HuH-7.5 (cell line): ENCODE data around the gene LYPLA2.
A peak's percentile ranks its signal among the peaks of the same experiment; 100 is the strongest.

ENCODE experiments used
- DNase-seq: peaks from one replicate; pipeline ENCODE4 v3.0.0; 2011; ENCODE audit warnings: low spot score

LYPLA2 gene

GRCh38 chr1:23790696-23791515 lies at the start of gene LYPLA2:
LYPLA2 (plus strand) TSS chr1:23791145; CDS start chr1:23792683, 1,538 bp downstream.
- peak; percentile 92 for DNase-seq

- no peak for DNase-seq
Observed at GRCh38 chr1:23741609-23742008, 49.3 kb upstream of the LYPLA2 start.

- peak; percentile 38 for DNase-seq
Observed at GRCh38 chr1:23742670-23743286, 48.2 kb upstream of the LYPLA2 start.

GRCh38 chr1:23743287-23744152 lies 47.4 kb upstream of the LYPLA2 start, which contains the start of gene ELOA:
ELOA (plus strand) TSS chr1:23743471; CDS start chr1:23743504, 33 bp downstream.
- peak; percentile 78 for DNase-seq

- peak; percentile 67 for DNase-seq
Observed at GRCh38 chr1:23745515-23745914, 45.4 kb upstream of the LYPLA2 start.

- DNase-seq: no peak
Observed at GRCh38 chr1:23748016-23748415, 42.9 kb upstream of the LYPLA2 start.

- DNase-seq: peak; percentile 69
Observed at GRCh38 chr1:23751050-23751814, 39.7 kb upstream of the LYPLA2 start.

GRCh38 chr1:23751815-23752200 lies 39.1 kb upstream of the LYPLA2 start:
- DNase-seq: no peak

GRCh38 chr1:23752909-23753308 lies 38.0 kb upstream of the LYPLA2 start:
- DNase-seq: no peak

GRCh38 chr1:23756676-23757075 lies 34.3 kb upstream of the LYPLA2 start:
- no peak for DNase-seq

GRCh38 chr1:23757812-23758211 lies 33.1 kb upstream of the LYPLA2 start:
- DNase-seq: no peak

- DNase-seq: no peak
Observed at GRCh38 chr1:23759277-23759676, 31.7 kb upstream of the LYPLA2 start.

GRCh38 chr1:23763041-23763577 lies 27.8 kb upstream of the LYPLA2 start:
- no peak for DNase-seq

- no peak for DNase-seq
Observed at GRCh38 chr1:23768733-23769132, 22.2 kb upstream of the LYPLA2 start.

GRCh38 chr1:23772049-23772853 lies 18.7 kb upstream of the LYPLA2 start:
- DNase-seq: peak; percentile 47

- DNase-seq: no peak
Observed at GRCh38 chr1:23772854-23773242, 18.1 kb upstream of the LYPLA2 start.

GRCh38 chr1:23774174-23774880 lies 16.6 kb upstream of the LYPLA2 start:
- DNase-seq: no peak

GRCh38 chr1:23776217-23776616 lies 14.7 kb upstream of the LYPLA2 start:
- DNase-seq: no peak

GRCh38 chr1:23777979-23778814 lies 12.7 kb upstream of the LYPLA2 start, which contains the start of gene PITHD1:
PITHD1 (plus strand) TSS chr1:23778418; CDS start chr1:23778516, 98 bp downstream.
- peak; percentile 85 for DNase-seq
